ENCODE data around the gene ADK.

DNA sequence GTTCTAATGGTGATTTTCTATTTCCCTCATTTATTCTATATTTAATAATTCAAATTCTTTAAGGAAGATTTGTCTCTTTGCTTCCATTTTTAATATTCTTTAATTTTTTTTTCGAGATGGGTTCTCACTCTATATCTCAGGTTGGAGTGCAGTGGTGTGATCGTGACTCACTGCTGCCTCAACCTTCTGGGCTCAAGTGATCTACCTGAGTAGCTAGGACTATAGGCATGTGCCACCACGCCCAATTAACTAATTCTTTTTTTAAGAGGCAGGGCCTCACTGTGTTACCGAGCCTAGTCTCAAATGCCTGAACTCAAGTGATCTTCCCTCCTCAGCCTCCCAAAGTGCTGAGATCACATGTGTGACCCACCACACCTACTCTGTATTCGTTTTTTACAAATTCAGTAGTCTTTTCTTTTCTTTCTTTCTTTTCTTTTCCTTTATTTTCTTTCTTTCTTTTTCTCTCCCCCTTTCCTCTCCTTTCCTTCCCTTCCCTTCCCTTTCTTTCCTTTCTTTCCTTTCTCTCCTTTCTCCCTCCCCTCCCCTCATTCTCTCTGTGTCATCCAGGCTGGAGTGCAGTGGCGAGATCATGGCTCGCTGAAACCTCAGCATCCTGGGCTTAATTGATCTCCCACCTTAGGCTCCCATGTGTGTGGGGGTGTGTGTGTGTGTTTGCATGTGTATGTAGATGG, 323.1 kb downstream of the ADK start:
- TF ChIP-seq EZH2 (IDR thresholded peaks at IDR 0.05; ENCODE audit: low read depth, unreplicated experiment) (no peak), POLR2AphosphoS5 (IDR thresholded peaks at IDR 0.05; ENCODE audit: low read depth) (no peak), EZH2phosphoT487 (IDR thresholded peaks at IDR 0.05; ENCODE audit: unreplicated experiment) (no peak), ZNF331 (CRISPR knock-in tag; IDR thresholded peaks at IDR 0.05; ENCODE audit: low read depth) (no peak)
- TF ChIP-seq, protein P1, sequence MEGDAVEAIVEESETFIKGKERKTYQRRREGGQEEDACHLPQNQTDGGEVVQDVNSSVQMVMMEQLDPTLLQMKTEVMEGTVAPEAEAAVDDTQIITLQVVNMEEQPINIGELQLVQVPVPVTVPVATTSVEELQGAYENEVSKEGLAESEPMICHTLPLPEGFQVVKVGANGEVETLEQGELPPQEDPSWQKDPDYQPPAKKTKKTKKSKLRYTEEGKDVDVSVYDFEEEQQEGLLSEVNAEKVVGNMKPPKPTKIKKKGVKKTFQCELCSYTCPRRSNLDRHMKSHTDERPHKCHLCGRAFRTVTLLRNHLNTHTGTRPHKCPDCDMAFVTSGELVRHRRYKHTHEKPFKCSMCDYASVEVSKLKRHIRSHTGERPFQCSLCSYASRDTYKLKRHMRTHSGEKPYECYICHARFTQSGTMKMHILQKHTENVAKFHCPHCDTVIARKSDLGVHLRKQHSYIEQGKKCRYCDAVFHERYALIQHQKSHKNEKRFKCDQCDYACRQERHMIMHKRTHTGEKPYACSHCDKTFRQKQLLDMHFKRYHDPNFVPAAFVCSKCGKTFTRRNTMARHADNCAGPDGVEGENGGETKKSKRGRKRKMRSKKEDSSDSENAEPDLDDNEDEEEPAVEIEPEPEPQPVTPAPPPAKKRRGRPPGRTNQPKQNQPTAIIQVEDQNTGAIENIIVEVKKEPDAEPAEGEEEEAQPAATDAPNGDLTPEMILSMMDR (conservative IDR thresholded peaks at IDR 0.05; ENCODE audit: low read depth in 2 of 2), result no peak
- TF ChIP-seq, protein P2, sequence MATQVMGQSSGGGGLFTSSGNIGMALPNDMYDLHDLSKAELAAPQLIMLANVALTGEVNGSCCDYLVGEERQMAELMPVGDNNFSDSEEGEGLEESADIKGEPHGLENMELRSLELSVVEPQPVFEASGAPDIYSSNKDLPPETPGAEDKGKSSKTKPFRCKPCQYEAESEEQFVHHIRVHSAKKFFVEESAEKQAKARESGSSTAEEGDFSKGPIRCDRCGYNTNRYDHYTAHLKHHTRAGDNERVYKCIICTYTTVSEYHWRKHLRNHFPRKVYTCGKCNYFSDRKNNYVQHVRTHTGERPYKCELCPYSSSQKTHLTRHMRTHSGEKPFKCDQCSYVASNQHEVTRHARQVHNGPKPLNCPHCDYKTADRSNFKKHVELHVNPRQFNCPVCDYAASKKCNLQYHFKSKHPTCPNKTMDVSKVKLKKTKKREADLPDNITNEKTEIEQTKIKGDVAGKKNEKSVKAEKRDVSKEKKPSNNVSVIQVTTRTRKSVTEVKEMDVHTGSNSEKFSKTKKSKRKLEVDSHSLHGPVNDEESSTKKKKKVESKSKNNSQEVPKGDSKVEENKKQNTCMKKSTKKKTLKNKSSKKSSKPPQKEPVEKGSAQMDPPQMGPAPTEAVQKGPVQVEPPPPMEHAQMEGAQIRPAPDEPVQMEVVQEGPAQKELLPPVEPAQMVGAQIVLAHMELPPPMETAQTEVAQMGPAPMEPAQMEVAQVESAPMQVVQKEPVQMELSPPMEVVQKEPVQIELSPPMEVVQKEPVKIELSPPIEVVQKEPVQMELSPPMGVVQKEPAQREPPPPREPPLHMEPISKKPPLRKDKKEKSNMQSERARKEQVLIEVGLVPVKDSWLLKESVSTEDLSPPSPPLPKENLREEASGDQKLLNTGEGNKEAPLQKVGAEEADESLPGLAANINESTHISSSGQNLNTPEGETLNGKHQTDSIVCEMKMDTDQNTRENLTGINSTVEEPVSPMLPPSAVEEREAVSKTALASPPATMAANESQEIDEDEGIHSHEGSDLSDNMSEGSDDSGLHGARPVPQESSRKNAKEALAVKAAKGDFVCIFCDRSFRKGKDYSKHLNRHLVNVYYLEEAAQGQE (IDR thresholded peaks at IDR 0.05; ENCODE audit: unreplicated experiment), result no peak
- TF ChIP-seq, protein P3, sequence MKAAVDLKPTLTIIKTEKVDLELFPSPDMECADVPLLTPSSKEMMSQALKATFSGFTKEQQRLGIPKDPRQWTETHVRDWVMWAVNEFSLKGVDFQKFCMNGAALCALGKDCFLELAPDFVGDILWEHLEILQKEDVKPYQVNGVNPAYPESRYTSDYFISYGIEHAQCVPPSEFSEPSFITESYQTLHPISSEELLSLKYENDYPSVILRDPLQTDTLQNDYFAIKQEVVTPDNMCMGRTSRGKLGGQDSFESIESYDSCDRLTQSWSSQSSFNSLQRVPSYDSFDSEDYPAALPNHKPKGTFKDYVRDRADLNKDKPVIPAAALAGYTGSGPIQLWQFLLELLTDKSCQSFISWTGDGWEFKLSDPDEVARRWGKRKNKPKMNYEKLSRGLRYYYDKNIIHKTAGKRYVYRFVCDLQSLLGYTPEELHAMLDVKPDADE (IDR thresholded peaks at IDR 0.05), result no peak
